C4-2B (cell line): ENCODE results near the gene RMND1.

Source experiments
- H3K27ac ChIP-seq: fragments of 450-650 bp; 2 replicates; pipeline ENCODE4 v1.5.1; 2017
- ZFX ChIP-seq: fragments of 450-650 bp; IDR thresholded peaks from 2 replicates; pipeline ENCODE4 v1.6.1; 2017
- TF ChIP-seq, protein P1 (sequence below): fragments of 450-650 bp; conservative IDR thresholded peaks from 2 replicates; pipeline ENCODE4 v1.5.1; 2017; ENCODE audit warnings: mild to moderate bottlenecking

RMND1 gene

DNA sequence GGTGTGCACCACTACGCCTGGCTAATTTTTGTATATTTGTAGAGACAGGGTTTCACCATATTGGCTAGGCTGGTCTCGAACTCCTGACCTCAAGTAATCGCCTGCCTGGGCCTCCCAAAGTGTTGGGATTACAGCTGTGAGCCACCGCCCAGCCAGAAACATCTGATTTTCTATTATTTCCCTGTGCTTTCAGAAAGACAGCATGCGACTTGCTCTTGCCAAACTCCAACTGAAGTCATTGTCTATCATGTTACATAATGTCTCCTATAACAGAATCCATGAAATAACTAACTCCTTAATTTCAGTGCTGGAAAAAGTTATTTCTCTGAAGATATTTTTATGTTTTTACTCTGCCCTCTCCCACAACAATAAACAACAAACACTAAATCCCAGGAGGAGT lies 8.5 kb downstream of the RMND1 start:
- no peak for TF ChIP-seq ZFX
- TF ChIP-seq, protein P1, sequence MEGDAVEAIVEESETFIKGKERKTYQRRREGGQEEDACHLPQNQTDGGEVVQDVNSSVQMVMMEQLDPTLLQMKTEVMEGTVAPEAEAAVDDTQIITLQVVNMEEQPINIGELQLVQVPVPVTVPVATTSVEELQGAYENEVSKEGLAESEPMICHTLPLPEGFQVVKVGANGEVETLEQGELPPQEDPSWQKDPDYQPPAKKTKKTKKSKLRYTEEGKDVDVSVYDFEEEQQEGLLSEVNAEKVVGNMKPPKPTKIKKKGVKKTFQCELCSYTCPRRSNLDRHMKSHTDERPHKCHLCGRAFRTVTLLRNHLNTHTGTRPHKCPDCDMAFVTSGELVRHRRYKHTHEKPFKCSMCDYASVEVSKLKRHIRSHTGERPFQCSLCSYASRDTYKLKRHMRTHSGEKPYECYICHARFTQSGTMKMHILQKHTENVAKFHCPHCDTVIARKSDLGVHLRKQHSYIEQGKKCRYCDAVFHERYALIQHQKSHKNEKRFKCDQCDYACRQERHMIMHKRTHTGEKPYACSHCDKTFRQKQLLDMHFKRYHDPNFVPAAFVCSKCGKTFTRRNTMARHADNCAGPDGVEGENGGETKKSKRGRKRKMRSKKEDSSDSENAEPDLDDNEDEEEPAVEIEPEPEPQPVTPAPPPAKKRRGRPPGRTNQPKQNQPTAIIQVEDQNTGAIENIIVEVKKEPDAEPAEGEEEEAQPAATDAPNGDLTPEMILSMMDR = no peak
- H3K27ac ChIP-seq = no peak overlapping the region

DNA sequence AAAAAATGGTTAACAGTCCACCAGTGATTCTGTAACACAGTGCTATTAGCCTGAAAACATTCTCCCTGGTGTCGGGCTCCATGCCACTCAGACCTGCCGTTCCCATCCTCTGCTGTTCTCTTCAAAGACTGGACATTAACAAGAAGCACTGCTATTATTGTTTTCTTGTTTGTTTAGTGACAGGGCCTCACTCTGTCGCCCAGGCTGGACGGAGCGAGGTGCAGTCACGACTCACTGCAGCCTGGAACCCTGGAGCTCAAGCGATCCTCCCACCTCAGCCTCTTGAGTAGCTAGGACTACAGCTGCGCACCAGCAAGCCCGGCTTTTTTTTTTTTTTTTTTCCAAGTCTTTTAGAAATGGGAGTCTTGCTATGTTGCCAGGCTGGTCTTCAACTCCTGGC lies 9.6 kb downstream of the RMND1 start:
- TF ChIP-seq, protein P1 = no peak
- no peak for TF ChIP-seq ZFX
- H3K27ac ChIP-seq = no peak overlapping the region

DNA sequence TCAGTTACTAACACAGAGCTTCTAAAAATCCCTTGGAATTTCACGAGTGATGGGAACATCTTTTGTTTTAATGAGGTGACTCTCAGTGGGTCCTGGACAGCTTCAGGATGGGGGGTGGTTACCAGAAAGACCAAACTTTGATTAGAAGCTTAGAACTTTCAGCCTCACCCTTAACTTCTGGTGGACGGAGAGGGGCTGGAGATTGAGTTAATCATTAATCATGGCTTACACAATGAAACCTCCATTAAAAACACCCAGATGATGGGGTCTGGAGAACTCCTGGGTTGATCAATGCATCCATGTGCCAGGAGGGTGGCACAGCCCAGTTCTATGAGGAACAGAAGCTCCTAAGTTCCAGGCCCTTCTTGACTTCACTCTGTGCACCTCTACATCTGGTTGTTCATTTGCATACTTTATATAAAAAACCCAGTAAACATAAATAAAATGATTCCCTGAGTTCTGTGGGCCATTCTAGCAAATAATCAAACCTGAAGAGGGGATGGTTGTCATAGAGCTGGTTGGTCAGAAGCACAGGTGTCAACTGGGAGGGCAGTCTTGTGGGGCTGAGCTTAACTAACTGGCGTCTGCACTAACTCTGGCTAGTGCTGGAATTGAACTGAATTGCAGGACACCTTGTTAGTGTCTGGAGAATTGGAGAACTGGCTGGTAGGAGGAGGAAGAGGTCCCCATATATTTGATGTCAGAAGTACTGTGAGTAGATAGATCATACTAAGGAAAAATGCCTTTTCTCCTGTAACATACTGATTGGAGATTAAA lies 10.3 kb downstream of the RMND1 start:
- TF ChIP-seq, protein P1 = no peak
- TF ChIP-seq ZFX = no peak
- H3K27ac ChIP-seq = no peak overlapping the region

DNA sequence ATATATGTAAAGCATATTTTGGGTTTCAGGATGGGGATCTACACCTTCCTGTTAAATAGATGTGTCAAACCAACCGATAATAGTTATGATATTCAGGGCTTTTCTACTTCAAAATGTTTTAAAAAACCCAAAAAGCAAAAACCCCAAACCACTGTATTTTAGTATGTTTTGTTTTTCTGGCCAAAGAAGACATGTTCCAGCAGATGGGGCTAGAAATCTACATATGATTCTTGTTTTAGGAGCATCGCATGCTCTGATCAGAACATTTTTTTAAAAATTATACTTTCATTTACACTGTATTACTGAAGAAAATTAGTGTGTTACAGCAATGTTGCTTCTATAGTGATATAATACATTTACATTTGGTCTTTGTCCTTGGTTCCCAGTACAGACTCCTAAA lies 11.0 kb downstream of the RMND1 start:
- no peak overlapping the region for H3K27ac ChIP-seq
- no peak for TF ChIP-seq ZFX
- TF ChIP-seq, protein P1 = peak; percentile 19

DNA sequence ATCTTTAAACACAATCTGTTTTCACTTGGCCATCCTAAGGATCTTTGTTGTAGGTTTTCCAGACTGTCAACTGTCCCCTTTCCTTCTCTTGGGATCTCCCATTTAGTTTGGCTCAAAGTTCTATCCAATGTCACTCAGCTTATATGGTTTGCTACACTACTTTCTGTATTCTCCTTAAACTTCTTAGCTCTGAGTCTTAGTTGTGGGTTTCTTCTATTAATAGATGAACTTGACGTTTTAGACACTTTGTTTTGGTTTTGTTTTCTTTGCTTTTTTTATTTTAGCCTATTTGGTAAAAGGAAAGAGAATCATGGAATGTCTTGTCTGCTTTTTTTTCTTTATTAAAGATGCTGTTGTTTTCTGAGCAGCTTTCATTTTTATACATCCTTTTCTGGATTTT lies 11.4 kb downstream of the RMND1 start:
- TF ChIP-seq, protein P1 = no peak
- TF ChIP-seq ZFX = no peak
- no peak overlapping the region for H3K27ac ChIP-seq

DNA sequence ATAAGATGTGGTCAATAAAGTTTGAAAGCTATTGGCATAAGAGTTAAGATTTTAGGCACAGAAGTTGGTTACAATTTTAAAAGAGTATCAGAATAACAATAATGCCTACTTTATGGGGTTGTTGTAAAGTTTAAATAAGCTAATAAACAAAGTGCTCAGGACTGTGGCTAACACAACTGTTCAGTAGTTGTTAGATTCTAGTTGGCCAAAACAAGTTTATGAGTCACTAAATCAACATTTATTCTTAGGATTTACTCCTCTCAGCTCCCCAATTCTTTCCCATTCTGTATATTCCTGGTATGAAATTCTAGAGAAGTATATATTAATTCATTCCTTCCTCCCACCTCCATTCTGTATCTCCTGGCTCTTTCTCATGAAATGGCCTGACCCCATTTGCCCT lies 14.5 kb downstream of the RMND1 start:
- H3K27ac ChIP-seq = no peak overlapping the region
- TF ChIP-seq ZFX = no peak
- TF ChIP-seq, protein P1 = no peak

DNA sequence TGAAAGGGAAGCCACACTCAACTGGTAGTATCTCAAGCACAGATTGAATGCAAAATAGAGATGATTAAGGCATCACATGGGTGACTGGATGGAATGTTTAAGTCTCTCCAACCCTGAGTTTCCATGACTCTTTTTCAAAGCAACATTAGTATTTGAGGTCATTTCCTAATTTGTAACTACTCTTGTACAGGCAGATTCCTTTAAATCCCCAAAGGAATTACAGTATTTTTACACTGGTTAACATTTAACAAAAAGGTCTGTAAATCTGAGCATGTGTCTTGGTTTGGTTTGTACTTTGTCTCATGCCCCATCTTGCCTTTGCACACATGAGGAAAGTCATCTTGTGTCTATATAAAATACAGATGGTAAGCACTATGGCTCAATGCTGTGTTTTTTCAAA lies 15.1 kb downstream of the RMND1 start:
- no peak overlapping the region for H3K27ac ChIP-seq
- TF ChIP-seq, protein P1 = no peak
- no peak for TF ChIP-seq ZFX
